Stimulated activated CD4-positive, alpha-beta T cell treated with anti-CD3 and anti-CD28 coated beads, TNF-alpha, amount 100 ng/mL, for 4 hours (primary cell): Measurements from ENCODE around the gene KCNQ1.

ENCODE experiments used
- DNase-seq, 3 experiments: peaks; one replicate each; pipeline ENCODE4 v3.0.0-alpha.2; 2020; ENCODE audit warnings: low read depth in 3 of 3

The KCNQ1 gene

DNA sequence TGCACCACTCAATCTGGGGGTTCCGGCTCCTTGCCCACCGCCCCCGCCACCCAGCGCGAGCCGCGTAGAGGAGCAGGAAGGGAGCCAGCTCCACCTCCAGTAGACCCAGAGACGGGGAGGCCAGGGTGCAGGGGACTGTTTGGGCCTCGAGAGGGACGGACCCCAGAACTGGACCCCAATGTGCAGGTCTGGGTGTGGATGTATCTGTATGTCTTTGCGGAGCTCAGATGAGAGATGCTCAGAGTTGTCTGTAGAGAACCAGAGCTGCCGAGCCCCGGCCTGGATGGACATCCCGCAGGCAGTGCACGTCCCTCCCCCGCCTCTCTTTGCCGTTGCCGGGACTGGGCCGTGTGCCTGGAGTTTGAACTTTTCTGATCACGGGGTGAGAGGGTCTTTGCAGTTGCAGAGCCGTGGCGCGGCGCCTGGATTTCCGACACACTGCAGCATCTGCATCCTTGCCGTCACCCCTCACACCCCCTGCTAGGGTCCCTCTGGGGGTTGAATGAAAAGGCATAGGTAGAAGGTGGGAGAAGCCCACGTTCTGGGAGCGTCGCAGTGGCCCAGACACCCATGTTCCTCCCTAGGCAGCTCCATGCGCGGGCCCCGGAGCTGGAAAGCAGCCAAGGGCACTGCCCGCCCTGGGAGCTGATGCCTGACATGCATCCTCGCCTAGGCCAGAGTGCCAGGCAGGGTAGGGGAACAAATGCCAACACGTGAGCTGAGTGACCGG is 105.2 kb downstream of the KCNQ1 start:
- no peak for DNase-seq

DNA sequence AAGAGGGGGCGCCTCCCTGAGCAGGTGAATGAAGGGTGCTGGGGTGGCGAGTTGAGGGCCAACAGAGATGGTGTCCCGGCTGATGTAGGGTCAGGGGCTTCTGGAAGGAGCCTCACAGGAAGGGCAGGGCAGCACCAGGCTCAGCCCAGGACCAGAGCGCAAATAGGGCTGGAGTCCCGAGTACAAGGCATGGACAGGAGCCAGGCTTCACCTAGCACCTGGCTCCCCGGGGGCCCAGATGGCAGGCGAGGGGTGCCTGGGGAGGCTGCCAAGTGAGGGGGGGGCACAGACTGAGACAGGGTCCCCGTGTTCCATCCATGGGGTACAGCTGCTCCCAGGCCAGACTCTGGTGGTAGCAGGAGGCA is 105.8 kb downstream of the KCNQ1 start:
- no peak for DNase-seq

DNA sequence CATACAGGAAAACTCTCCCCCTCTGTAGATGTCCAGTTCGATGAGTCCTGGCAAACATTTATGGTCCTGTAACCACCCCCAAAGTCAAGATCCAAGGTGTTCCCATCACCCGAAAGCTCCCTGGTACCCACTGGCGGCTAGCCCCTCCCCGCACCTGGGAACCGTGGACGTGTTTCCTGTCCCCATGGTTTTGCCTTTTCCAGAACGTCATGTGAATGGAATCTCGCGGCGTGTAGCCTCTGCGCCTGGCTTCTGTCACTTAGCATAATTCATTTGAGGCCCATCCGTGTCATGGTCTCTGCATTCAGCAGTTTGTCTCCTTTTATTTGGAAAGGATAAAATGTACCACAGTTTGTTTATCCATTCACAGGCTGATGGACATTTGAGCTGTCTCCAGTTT is 106.3 kb downstream of the KCNQ1 start:
- DNase-seq, result no peak

DNA sequence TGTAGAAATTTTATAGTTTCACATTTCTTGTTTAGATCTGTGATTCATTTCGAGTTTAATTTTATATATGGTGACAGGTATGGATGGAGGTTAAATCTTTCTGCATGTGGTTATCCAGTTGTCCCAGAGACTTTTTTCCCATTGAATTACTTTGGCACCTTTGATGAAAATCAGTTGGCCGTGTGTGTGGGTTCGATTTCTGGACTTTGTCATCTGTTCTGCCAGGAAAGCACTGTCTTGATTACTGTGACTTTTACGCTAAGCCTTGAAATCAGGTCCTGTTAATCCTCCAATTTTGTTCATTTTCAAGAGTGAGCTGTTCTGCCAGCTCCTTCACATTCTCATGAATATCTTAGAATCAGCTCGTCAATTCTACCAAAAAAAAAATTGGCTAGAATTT is 107.4 kb downstream of the KCNQ1 start:
- no peak for DNase-seq

DNA sequence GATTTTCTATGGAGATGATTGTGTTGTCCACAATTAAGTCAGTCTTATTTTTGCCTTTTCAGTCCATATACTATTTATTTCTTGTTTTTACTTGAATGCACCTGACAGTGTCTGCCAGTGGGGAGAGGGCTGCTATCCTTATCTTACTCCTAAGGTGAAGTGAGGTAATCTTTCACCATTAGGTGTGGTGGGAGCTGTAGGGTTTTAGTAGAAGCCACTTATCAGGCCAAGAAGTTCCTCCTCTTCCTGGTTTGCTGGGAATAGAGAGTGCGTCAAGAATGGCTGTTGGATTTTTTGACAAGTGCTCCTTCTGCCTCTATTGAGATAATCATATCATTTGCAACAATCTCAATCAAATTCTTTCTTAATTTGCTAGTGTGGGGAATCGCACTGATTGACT is 108.4 kb downstream of the KCNQ1 start:
- DNase-seq, result no peak

DNA sequence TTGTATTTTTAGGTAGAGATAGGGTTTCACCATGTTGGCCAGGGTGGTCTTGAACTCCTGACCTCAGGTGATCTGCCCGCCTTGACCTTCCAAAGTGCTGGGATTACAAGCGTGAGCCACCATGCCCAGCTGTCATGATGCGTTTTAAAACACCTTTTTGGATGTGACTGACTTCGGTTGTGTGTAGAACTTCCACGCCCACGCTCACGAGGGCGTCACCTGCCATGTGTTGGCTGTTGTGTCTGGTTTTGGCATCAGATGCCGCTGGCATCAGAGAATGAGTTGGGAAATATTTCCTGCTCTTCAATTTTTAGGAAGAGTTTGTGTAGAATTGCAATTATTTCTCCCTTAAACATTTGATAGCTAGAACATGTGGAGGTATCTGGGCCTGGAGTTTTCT is 109.1 kb downstream of the KCNQ1 start:
- no peak for DNase-seq

DNA sequence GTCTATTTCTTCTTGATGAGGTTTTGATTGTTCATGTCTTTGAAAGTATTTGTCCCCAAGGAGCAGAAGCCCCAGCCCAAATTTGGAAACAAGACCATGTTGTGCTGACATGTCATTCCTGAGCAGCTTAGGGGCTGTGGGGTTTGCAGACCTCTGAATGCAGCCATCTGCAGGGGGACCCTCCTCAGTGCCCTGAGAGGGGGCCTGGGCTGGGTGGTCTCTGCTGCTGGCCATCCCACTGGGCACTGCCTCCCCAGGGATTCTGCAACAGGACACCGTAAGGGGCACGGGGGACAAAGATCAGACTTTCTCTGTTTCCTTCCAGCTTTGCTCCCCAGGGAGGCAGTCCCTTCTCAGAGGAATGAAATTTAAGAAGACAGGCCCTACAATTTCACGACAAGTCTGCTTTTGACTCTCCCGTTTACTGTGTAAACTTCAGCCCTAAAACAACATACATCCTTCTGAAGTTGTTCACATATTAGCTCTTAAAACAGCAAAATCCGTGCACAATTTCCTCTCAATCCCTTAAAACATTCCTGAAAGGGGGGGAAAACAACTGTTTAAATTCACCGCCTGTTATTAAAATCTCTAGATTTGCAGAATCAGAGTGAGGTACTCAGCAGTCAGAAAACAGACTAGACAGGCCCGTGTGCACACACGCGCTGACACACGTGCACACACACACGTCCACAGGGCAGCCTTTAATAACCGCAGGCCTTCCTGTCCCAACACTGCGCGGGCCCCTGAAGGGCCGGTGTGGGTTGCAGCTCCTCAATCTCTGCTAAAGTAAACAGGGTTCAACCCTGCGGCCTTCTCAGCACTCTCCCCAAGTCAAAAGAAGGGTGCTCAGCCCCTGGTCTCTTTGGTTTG is 109.8 kb downstream of the KCNQ1 start:
- no peak for DNase-seq

DNA sequence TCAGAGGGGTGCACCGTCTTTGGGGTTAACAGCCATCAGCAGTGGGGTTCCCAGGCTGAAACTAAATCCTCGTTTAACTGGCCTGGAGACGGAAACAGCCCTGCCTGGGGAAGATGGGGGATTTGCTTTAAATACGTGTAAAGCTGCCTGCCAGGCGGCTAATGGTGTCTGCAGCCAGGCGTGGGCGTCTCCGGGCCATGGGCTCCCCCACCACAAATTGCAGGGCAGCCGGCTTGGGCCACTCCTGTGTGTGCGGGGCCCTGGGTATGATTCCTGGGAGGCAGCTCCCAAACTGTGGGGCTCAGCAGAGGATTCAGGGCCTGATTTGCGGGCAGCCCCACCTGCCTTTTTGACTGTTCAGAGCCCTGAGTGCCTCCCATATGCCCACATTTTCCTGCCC is 110.5 kb downstream of the KCNQ1 start:
- no peak for DNase-seq

DNA sequence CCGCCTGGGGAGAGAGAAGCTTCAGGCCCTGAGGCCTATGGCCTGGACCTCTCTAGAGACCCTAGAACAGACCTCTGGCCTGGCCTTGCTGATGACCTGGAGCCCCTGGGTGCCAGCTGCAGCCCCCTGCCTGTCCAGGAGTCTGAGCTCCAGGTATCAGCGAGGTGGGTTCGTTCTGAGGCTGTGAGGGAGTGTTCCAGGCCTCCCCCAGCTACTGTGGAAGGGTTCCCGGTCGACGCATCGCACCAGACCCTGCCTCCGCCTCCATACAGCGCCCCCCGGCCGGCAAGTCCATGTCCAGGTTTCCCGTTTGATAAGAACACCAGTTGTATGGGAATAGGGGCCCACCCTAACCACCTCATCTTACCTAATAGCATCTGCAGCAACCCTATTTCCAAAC is 111.1 kb downstream of the KCNQ1 start:
- no peak for DNase-seq

DNA sequence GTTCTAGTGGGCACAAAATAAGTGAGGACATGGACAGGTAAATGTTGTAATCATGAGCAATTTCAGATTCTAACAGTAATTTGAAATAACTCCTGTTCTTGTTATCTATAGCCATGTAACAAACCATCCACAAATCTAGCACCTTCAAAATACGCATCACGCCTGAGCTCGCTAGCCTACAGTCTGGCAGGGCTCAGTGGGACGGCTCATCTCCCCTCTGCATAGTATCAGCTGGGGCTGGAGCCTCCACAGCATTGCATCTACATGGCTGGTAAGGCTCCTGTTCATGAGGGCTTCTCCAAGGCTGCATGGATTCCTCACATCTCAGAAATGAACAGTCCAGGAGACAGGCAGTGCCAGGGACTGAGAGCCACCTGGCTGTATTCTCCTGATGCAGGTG is 112.6 kb downstream of the KCNQ1 start:
- DNase-seq, result no peak

DNA sequence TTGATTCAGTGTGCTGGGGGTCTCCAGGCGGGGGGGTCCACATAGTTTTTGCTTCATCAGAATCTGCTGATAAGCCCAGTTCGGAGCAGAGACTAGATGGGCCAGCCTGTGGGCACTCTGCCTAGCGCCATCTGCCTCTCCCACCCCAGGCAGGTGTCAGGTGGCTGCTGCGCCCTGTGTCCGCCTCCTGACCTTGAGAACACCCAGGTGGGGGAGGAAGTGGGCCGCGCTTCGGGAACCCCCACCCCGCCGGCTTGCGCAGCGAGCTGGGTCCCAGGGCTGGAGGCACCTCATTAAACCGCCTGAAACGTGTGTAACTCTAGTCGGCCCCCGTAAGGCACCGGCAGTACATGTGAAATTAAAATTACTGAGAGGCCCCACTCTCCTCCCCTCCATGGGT is 113.6 kb downstream of the KCNQ1 start:
- DNase-seq, result no peak

DNA sequence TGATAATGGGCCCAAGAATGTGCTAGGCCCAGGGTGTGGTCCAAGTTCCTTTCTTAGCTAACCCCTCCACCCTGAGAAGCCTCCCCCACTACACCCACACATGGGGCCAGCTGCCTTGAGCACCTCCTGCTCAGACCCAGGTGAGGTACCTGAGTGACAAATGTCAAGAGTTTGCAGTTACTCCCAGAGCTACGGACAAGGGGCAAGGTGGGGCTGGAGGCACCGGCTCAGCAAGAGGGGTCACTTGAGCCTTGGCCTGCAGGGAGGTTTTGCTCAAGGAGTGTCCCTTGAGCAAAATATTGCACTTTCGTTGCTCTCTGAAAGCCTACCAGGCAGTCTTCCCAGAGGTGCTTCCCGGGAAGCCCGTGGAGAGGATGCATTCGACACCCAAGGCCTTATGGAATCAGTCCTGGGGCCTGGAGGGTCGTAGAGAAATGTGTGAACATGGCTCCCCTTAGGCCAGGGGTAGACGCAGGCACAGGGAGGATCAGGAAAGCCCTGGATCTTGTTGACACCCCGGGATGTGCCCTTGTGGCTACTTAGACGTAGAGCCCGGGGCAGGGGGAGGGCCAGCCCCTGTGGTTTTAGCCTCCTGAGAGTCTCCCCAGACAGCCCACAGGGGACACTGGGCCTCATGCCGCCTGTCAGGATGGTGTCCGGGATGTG is 114.2 kb downstream of the KCNQ1 start:
- DNase-seq, result no peak

DNA sequence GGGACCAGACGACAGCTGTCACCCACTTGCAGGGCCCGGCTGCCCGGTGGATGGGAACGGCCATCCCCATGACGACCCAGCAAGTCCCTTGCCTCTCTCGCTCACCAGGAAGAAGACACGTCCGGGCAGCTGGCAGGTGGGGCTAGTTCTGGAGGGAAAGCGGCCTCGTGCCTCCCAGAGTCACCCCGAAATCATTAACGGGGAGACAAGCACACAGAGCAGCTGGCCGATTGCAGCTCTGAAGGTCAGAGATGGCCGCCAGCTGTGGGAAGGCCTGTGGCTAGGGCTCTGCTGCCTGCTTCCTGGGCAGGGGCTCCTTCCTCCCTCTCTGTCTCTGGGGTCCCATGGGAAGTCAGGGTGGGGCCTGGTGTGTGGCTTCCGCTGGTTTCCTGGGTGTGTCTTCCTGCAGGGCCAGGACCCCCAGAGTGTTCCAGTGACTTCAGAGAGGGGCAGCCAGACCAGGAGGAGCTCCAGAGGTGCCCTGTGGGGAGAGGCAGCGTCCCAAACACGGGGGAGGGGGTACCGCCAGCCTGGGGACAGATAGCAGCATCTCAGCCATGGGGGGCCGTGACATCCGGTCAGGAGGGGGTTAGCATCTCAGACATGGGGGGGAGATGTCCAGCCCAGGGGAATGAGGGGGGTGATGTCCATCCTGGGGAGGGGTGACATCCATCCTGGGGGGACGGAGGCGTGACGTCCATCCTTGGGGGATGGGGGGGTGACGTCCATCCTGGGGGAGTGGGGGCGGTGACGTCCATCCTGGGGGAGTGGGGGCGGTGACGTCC is 114.9 kb downstream of the KCNQ1 start:
- no peak for DNase-seq

DNA sequence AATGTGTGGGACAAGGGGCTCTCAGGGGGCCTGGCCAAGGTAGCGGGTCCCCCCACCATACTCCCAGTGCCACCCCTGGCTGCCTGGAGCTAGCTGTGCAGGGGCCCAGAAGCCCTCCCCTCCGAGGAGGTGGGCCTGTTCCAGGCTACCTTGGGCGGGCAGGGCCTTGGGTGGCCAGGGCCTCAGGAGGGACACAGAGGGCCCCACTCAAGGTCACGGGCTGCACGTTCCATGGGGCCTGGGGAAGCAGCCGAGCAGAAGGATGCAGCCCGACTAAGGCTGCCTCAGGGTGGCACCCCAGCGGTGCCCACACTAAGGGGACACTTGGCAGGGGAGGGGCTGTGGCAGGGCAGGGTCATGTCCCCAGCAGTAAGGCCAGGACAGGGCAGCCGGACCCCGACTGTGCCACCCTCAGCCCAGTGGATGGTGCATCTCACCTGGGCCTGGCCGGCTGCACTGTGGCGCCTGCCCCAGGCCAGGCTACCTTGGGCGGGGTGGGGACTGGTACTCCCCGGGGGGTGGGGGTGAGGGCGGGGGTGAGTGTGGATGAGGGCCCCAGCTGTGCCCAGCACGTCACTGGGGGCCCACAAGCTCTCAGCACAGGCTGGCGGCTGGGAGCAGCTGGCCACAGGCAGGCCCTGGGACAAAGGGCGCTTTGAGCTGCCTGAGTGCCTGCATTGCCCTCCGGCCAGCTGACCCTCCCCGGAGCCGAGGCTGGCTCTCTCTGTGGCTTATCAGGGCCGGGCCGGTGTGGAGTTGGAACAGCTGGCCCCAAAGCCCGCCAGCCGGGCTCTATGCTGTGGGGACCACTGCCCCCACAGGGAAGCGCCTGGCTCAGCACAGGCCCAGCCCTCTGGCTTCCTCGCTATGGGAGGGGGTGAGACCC is 117.1 kb downstream of the KCNQ1 start:
- no peak for DNase-seq

DNA sequence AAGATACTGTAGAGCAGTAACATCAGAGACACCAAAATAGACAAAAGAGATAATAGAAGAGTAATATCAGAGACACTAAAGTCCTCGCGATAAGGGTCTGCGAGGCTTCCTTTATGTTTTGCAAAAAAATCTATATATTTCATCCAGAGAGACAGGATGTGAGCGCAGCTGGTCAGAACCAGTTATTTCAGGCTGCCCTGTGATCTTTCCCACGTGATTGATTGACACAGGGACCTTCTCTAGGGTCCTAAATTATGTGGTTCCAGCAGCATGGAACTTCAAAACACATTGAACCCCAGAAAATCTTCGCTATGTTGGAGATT is 118.0 kb downstream of the KCNQ1 start:
- no peak for DNase-seq

DNA sequence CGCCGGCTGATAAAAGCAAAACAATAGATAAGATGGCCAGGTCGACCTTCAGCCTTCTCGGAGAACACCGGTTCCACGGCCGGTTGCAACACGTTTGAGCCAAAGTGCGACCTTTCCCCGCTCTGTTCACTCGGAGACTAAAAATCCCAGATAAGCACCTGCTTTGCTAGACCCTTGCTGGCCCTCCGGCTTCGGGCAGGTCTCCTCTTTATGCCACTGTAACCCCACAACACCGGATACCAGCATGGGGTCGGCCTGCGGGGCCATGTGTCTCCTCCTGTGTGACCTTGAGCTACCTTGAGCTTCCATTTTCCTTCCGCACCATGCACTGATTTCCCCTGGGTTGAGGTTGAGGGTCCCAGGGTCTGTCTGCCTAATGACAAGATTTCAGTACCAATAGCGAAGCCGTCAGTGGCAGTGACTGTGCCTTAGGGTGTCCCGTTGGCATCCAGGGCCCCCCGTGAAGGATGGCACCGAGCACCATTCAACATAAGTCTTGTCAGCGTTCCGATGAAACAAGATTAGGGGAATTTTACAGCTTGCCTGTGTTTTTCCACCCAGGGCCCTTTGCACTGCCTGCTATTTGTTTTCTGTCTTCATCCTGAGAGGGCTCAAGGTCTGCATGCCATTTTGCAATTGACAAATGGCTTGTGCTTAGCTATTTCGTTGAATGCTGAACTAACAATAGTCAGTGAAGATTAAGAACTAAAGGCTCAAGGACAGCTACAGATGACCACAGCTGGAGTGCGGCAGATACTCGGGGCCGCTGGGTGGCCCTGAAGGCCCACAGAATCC is 118.6 kb downstream of the KCNQ1 start:
- no peak for DNase-seq

DNA sequence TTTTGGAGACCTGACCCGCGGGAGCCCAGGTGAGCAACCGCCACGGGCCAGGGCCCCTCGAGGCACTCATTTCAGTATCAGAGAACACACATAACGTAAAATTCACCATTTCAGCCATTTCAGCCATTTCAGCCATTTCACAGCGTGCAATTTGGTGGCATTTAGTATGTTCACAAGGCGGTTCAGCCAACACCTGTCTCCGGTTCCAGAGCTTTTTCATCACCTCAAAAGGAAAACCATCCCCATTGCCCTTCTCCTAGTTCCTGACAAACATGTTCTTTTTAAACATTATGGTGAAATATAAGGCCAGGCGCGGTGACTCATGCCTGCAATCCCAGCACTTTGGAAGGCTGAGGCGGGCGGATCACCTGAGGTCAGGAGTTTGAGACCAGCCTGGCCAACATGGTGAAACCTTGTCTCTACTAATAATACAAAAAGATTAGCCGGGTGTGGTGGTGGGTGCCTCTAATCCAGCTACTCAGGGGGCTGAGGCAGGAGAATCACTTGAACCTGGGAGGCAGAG is 119.3 kb downstream of the KCNQ1 start:
- DNase-seq, result no peak

DNA sequence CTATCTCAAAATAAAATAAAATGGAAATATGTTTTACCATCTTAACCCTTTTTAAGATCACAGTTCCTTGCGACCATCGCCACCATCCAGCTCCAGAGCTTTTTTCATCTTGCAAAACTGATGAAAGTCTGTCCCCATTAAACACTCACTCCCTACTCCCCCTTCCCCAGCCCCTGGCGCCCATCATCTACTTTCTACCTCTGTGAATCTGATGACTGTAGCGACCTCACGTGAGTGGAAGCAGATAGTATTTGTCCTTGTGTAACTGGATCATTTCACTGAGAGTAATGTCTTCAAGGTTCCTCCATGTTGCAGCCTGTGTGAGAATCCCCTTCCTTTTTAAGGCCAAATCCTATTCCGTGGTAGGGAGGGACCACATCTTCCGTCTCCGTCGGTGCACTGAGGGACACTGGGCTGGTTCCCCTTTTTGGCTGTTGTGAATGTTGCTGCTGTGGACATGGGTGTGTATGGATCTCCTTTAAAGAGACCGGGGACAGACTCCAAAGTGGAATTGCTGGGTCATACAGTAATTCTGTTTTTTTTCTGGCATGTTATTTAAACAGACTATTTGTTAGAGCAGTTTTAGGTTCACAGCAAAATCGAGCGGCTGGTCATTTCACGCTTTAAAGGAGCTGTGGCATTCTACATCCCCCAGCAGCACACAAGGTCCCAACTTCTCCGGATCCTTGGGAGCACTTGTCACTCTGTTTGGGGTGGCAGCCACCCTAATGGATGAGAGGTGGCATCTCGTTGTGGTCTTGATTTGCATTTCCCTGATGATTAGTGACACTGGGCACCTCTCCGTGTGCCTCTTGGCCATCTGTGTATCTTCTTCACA is 120.0 kb downstream of the KCNQ1 start:
- no peak for DNase-seq
